ENCODE measurements around the gene ZNF316.

Gene ZNF316

GRCh38 chr7:6701860-6702259, 64.7 kb downstream of the ZNF316 start:
- DNase-seq, result no peak
